ENCODE results near the gene CELSR1.

CELSR1 gene

GRCh38 chr22:46379066-46379930 lies 158.1 kb downstream of the CELSR1 start:
- TF ChIP-seq, protein P1, sequence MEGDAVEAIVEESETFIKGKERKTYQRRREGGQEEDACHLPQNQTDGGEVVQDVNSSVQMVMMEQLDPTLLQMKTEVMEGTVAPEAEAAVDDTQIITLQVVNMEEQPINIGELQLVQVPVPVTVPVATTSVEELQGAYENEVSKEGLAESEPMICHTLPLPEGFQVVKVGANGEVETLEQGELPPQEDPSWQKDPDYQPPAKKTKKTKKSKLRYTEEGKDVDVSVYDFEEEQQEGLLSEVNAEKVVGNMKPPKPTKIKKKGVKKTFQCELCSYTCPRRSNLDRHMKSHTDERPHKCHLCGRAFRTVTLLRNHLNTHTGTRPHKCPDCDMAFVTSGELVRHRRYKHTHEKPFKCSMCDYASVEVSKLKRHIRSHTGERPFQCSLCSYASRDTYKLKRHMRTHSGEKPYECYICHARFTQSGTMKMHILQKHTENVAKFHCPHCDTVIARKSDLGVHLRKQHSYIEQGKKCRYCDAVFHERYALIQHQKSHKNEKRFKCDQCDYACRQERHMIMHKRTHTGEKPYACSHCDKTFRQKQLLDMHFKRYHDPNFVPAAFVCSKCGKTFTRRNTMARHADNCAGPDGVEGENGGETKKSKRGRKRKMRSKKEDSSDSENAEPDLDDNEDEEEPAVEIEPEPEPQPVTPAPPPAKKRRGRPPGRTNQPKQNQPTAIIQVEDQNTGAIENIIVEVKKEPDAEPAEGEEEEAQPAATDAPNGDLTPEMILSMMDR (IDR thresholded peaks at IDR 0.05; ENCODE audit: low read depth, low read length, missing control alignments), result no peak
- no peak for DNase-seq (ENCODE audit: extremely low read depth, low read depth)
- H3K4me3 ChIP-seq (replicated peaks; ENCODE audit: low read depth, low read length), result no peak overlapping the region

DNA sequence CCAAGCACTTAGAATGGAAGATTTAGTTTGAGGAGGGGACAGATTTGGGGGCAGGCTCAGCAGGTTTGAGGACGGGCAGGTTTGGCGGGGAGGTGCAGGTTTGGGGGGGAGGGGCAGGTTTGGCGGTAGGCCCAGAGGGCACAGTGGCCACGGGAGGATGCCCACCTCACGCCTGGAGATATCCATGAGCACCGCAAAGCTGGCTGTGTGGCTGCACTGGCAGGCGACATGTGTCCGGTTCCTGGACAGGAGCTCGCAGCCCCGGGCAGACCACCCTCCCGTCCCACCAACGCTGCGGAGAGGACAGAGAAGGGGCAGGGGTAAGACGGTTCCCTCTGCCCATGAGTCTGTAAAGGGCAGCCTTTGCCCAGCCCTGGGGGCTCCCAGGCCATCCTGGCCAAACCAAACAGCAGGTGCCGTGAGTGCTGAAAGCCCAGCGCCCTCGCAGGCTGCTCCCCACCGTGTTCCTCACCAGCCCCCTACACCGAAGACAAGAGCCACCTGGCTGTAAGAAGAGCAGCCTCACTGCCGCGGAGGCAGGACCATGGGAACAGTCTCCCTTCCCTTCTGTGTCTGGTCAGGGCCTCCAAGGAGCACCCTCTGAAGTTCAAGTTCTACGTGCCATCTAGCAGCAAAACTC lies 158.9 kb downstream of the CELSR1 start:
- TF ChIP-seq, protein P1 (IDR thresholded peaks at IDR 0.05; ENCODE audit: low read depth, low read length, missing control alignments), result no peak
- H3K4me3 ChIP-seq (replicated peaks; ENCODE audit: low read depth, low read length), result no peak overlapping the region
- no peak for DNase-seq (ENCODE audit: extremely low read depth, low read depth)

GRCh38 chr22:46377525-46378425 lies 159.6 kb downstream of the CELSR1 start:
- no peak for DNase-seq (ENCODE audit: extremely low read depth, low read depth)
- TF ChIP-seq, protein P1 (IDR thresholded peaks at IDR 0.05; ENCODE audit: low read depth, low read length, missing control alignments), result no peak
- H3K4me3 ChIP-seq (replicated peaks; ENCODE audit: low read depth, low read length), result no peak overlapping the region

DNA sequence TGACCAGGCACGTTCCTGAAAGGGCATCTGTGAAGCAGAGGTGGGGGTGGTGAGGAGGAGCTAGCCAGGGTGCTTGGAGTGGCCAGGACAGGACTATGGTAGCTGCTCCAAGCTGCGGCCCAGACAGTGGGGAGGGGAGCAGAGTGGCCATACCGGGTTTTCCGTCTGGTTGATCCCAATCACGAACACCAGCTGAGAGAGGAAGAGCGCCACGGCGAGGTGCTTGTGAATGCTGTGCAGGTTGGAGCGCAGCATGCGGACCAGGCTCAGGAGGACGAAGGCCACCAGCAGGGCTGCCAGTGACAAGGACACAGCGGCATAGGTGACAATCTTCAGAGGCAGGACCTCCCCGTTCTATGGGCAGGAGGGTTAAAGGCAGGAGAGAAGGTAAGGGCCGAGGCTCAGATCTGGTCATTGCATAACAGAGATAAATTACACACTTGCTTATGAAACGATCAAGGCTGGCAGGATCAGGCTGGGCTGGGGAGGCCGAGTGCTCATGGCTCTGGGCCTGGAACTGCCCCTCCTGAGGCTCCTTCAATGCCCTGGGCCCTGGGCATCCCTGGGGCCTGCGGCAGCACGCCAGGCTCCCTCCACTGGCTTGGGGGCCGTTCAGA lies 160.4 kb downstream of the CELSR1 start:
- no peak overlapping the region for H3K4me3 ChIP-seq (replicated peaks; ENCODE audit: low read depth, low read length)
- TF ChIP-seq, protein P1 (IDR thresholded peaks at IDR 0.05; ENCODE audit: low read depth, low read length, missing control alignments), result no peak
- no peak for DNase-seq (ENCODE audit: extremely low read depth, low read depth)

DNA sequence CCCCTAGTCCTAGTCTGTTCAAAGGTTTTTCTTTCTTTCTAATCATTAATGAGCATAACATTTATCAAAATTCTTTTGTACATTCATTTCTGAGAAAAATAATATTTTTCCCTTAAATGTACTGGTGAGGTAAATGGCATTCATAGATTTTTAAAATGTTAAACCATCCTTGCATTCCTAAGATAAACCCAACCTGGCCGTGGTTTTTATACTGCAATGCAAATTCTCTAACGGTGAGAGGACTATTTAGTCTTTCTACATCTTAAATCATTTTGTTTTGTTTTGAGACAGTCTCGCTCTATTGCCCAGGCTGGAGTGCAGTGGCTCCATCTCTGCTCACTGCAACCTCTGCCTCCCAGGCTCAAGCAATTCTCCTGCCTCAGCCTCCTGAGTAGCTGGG lies 161.3 kb downstream of the CELSR1 start:
- no peak for DNase-seq (ENCODE audit: extremely low read depth, low read depth)
- no peak overlapping the region for H3K4me3 ChIP-seq (replicated peaks; ENCODE audit: low read depth, low read length)
- TF ChIP-seq, protein P1 (IDR thresholded peaks at IDR 0.05; ENCODE audit: low read depth, low read length, missing control alignments), result no peak
